IMR-90 (cell line): Measurements from ENCODE around the gene ARRDC2. TPM values are rescaled to one million over a fixed set of nuclear protein-coding genes. Genes with fewer than 3 reads are reported as not detected.
A peak's percentile ranks its signal among the peaks of the same experiment; 100 is the strongest.

Experiments
- ATAC-seq: fragments of 200-7000 bp; cut with Tn5 transposase; 2 replicates; pipeline ENCODE4 v1.9.1; 2020; ENCODE audit warnings: low read depth, mild to moderate bottlenecking, moderate library complexity
- BruUV-seq: library from RNA; stranded (reverse); fragments of 400-500 nt; replicated peaks from 2 replicates; lab custom pipeline; 2021; lab: Mats Ljungman, UMichigan
- CTCF ChIA-PET: fragments of 300-600 bp; formaldehyde crosslinking; extraction: SDS; loops from one replicate; lab custom pipeline; 2021; ENCODE audit warnings: antibody characterized with exemption; lab: Yijun Ruan, JAX
- POLR2A ChIA-PET: fragments of 300-600 bp; sonication (Branson Sonifier 250); formaldehyde crosslinking; loops from one replicate; lab custom pipeline; 2022; ENCODE audit warnings: antibody characterized with exemption; ENCODE audit not compliant: unreplicated experiment; lab: Charles Lee
- DNase-seq: peaks from one replicate; pipeline ENCODE4 v3.0.0; 2013
- H2AFZ ChIP-seq: replicated peaks from 2 replicates; pipeline ENCODE3; 2013; ENCODE audit warnings: low read length, mild to moderate bottlenecking; ENCODE audit not compliant: poor library complexity
- H2AK5ac ChIP-seq: 2 replicates; pipeline ENCODE4 v1.6.1; 2013; ENCODE audit warnings: low read depth, low read length, inconsistent platforms
- H2AK9ac ChIP-seq: replicated peaks from 2 replicates; pipeline ENCODE3; 2013; ENCODE audit warnings: mild to moderate bottlenecking, low read depth, low read length, moderate library complexity; ENCODE audit not compliant: poor library complexity
- H2BK120ac ChIP-seq: 2 replicates; pipeline ENCODE4 v1.6.1; 2013; ENCODE audit warnings: low read depth, low read length, inconsistent platforms
- H2BK15ac ChIP-seq: 3 replicates; pipeline ENCODE4 v1.6.1; 2013; ENCODE audit warnings: low read depth, low read length, inconsistent platforms
- H2BK20ac ChIP-seq: 2 replicates; pipeline ENCODE4 v1.6.1; 2013; ENCODE audit warnings: low read depth, mild to moderate bottlenecking, inconsistent platforms, low read length, moderate library complexity
- H2BK5ac ChIP-seq: 2 replicates; pipeline ENCODE4 v1.6.1; 2013; ENCODE audit warnings: mild to moderate bottlenecking, low read depth, low read length, inconsistent platforms; ENCODE audit not compliant: poor library complexity, severe bottlenecking
- H3K14ac ChIP-seq: replicated peaks from 2 replicates; pipeline ENCODE4 v1.6.1; 2013; ENCODE audit warnings: low read depth, low read length, inconsistent platforms
- H3K18ac ChIP-seq: 2 replicates; pipeline ENCODE4 v1.6.1; 2013; ENCODE audit warnings: low read depth, low read length, control low read depth
- H3K23ac ChIP-seq: 2 replicates; pipeline ENCODE4 v1.6.1; 2013; ENCODE audit warnings: low read depth, low read length, inconsistent platforms
- H3K27ac ChIP-seq: 2 replicates; pipeline ENCODE4 v1.5.1; 2013; ENCODE audit warnings: mild to moderate bottlenecking, control low read depth, low read length; ENCODE audit not compliant: insufficient read depth
- H3K27me3 ChIP-seq: 2 replicates; pipeline ENCODE4 v1.6.1; 2013; ENCODE audit warnings: low read length; ENCODE audit not compliant: control insufficient read depth, insufficient read depth
- H3K36me3 ChIP-seq: 2 replicates; pipeline ENCODE4 v1.6.1; 2013; ENCODE audit warnings: low read length, mixed read lengths; ENCODE audit not compliant: control insufficient read depth, insufficient read depth
- H3K4ac ChIP-seq: 2 replicates; pipeline ENCODE4 v1.6.1; 2013; ENCODE audit warnings: low read depth, low read length, inconsistent platforms
- H3K4me1 ChIP-seq: 2 replicates; pipeline ENCODE4 v1.6.1; 2013; ENCODE audit warnings: low read length, mixed read lengths; ENCODE audit not compliant: control insufficient read depth, insufficient read depth
- H3K4me2 ChIP-seq: 2 replicates; pipeline ENCODE4 v1.6.1; 2013; ENCODE audit warnings: low read depth, mild to moderate bottlenecking, control low read depth, low read length, moderate library complexity
- H3K4me3 ChIP-seq: 2 replicates; pipeline ENCODE4 v1.5.1; 2013; ENCODE audit warnings: low read depth, mild to moderate bottlenecking, control low read depth, low read length, moderate library complexity; ENCODE audit not compliant: insufficient read depth
- H3K56ac ChIP-seq: 2 replicates; pipeline ENCODE4 v1.6.1; 2013; ENCODE audit warnings: low read length, inconsistent platforms; ENCODE audit not compliant: insufficient read depth; ENCODE audit errors: extremely low read depth
- H3K79me1 ChIP-seq, 2 experiments: 2 replicates each; pipeline ENCODE4 v1.6.1; 2013; ENCODE audit warnings: low read length in 2 of 2, inconsistent platforms in 1 of 2, low read depth in 1 of 2
- H3K9ac ChIP-seq: 2 replicates; pipeline ENCODE4 v1.6.1; 2013; ENCODE audit warnings: low read depth, low read length, control low read depth
- H3K9me1 ChIP-seq: 2 replicates; pipeline ENCODE4 v1.6.1; 2013; ENCODE audit warnings: low read length, inconsistent platforms; ENCODE audit not compliant: insufficient read depth
- H3K9me3 ChIP-seq: 2 replicates; pipeline ENCODE4 v1.6.1; 2013; ENCODE audit warnings: low read length; ENCODE audit not compliant: control insufficient read depth, insufficient read depth
- H4K20me1 ChIP-seq: 2 replicates; pipeline ENCODE4 v1.6.1; 2013; ENCODE audit warnings: low read length, inconsistent platforms; ENCODE audit not compliant: insufficient read depth
- H4K5ac ChIP-seq: 2 replicates; pipeline ENCODE4 v1.6.1; 2013; ENCODE audit warnings: mild to moderate bottlenecking, low read depth, low read length, control low read depth
- H4K8ac ChIP-seq, 2 experiments: 2 replicates each; pipeline ENCODE4 v1.6.1; 2013; ENCODE audit warnings: low read depth in 2 of 2, low read length in 2 of 2, control low read depth in 1 of 2, inconsistent platforms in 1 of 2
- H4K91ac ChIP-seq: 2 replicates; pipeline ENCODE4 v1.6.1; 2013; ENCODE audit warnings: low read depth, low read length, inconsistent platforms; ENCODE audit not compliant: insufficient read depth
- BHLHE40 ChIP-seq: fragments of 150-350 bp; IDR thresholded peaks from 2 replicates; pipeline ENCODE4 v1.6.1; 2016; ENCODE audit warnings: mild to moderate bottlenecking, low read depth, low read length
- CEBPB ChIP-seq: IDR thresholded peaks from 2 replicates; pipeline ENCODE4 v1.6.1; 2012; ENCODE audit warnings: low read depth, low read length, improper control_type of control experiment
- FOS ChIP-seq: fragments of 150-350 bp; IDR thresholded peaks from 2 replicates; pipeline ENCODE4 v1.6.1; 2016; ENCODE audit warnings: low read depth, low read length
- MAZ ChIP-seq: IDR thresholded peaks from 2 replicates; pipeline ENCODE4 v1.6.1; 2012; ENCODE audit warnings: low read depth, mild to moderate bottlenecking, low read length, improper control_type of control experiment, moderate library complexity, borderline replicate concordance
- MXI1 ChIP-seq: IDR thresholded peaks from 2 replicates; pipeline ENCODE4 v1.6.1; 2012; ENCODE audit warnings: low read depth, mild to moderate bottlenecking, low read length, moderate library complexity, borderline replicate concordance
- NFE2L2 ChIP-seq: fragments of 150-350 bp; IDR thresholded peaks from 2 replicates; pipeline ENCODE4 v1.6.1; 2016; ENCODE audit warnings: low read depth, mild to moderate bottlenecking, low read length
- POLR2A ChIP-seq: IDR thresholded peaks from 2 replicates; pipeline ENCODE4 v1.6.1; 2012; ENCODE audit warnings: mild to moderate bottlenecking, low read depth, low read length
- RCOR1 ChIP-seq: IDR thresholded peaks from 2 replicates; pipeline ENCODE4 v1.6.1; 2012; ENCODE audit warnings: mild to moderate bottlenecking, low read length, improper control_type of control experiment; ENCODE audit not compliant: insufficient replicate concordance
- RFX5 ChIP-seq: IDR thresholded peaks from 2 replicates; pipeline ENCODE4 v1.8.0; 2012; ENCODE audit warnings: low read depth, mild to moderate bottlenecking, low read length, moderate library complexity
- SMC3 ChIP-seq: fragments of 150-350 bp; IDR thresholded peaks from 2 replicates; pipeline ENCODE4 v1.6.1; 2016; ENCODE audit warnings: low read depth, mild to moderate bottlenecking, antibody characterized with exemption, low read length, moderate library complexity
- WGBS, 2 experiments: methylation state at CpG; one replicate each; pipeline versions ENCODE4 v1.1.5 to v1.1.7; 2013; ENCODE audit warnings: missing lambda C conversion rate in 2 of 2; ENCODE audit not compliant: insufficient read length in 1 of 2; ENCODE audit errors: extremely low coverage in 2 of 2; 5-methylcytosine and 5-hydroxymethylcytosine counted together
- dilution Hi-C: fragments of 300-500 bp; cut with HindIII; formaldehyde crosslinking; loops from one replicate; pipeline ENCODE4 v1.14.3; 2018; ENCODE audit warnings: low sequenced_read_pairs; ENCODE audit not compliant: unreplicated experiment
- in situ Hi-C: fragments of 300-500 bp; cut with MboI; formaldehyde crosslinking; loops from 3 replicates; pipeline ENCODE4 v1.14.3; 2019; ENCODE audit warnings: low sequenced_read_pairs, inconsistent platforms, mixed read lengths
- intact Hi-C: fragments of 100-400 bp; cut with micrococcal nuclease; formaldehyde crosslinking; loops from 2 replicates; pipeline ENCODE4 v1.10.0; 2022
- polyA plus RNA-seq, 3 experiments: library from polyadenylated mRNA; depleted of rRNA; stranded (reverse); fragments of >200 nt; gene quantifications; 2 replicates each; pipeline ENCODE4 v1.2.3, GENCODE V29; 2012; ENCODE audit warnings: low replicate concordance in 1 of 3
- total RNA-seq: library from RNA; depleted of rRNA; stranded (reverse); fragments of >200 nt; gene quantifications from 2 replicates; pipeline ENCODE4 v1.2.3, GENCODE V29; 2012
- TF ChIP-seq, protein P1 (sequence below): conservative IDR thresholded peaks from 2 replicates; pipeline ENCODE4 v1.5.1; 2012; ENCODE audit warnings: mild to moderate bottlenecking, low read depth, low read length, improper control_type of control experiment

The ARRDC2 gene
- total and polyA plus RNA-seq, 2 of the 4 experiments (the other 2 are of a cell fraction), result 1.4 to 4.9 TPM

- Histone ChIP-seq H4K91ac (no peak overlapping the region), H3K56ac (no peak overlapping the region), H3K79me1 (no peaks in the 10 kb centered on the region), H3K9me1 (no peaks in the 10 kb centered on the region), H3K4me3 (no peak overlapping the region), H2BK20ac (no peak overlapping the region), H2BK120ac (no peak overlapping the region), H3K4me1 (no peaks in the 10 kb centered on the region), H4K8ac (no peak overlapping the region), H2BK15ac (no peak overlapping the region), H3K23ac (no peak overlapping the region), H3K4me2 (no peak overlapping the region), H2AK9ac (no peak overlapping the region), H3K4ac (no peak overlapping the region), H4K5ac (no peak overlapping the region), H3K36me3 (no peaks in the 10 kb centered on the region), H3K14ac (no peak overlapping the region), H2AK5ac (no peak overlapping the region), H3K9me3 (no peaks in the 10 kb centered on the region), H3K27me3 (peaks cover 3% of the 10 kb centered on the region; the same call in 1 of the 2 replicates), H3K9ac (no peak overlapping the region), H3K27ac (no peak overlapping the region), H2AFZ (peak overlapping the region; percentile 61), H4K20me1 (no peaks in the 10 kb centered on the region), H3K18ac (no peak overlapping the region), H2BK5ac (no peak overlapping the region)
- in situ Hi-C loops, result loop anchor here (5.0 kb wide), 1 partner anchor 118 kb away; no protein-coding TSS in a partner anchor
- BruUV-seq, result no TSS peak
- dilution Hi-C loops, result no loop called here
- ChIA-PET CTCF (no interaction called here), POLR2A (no interaction called here)
- 40% methylated on average over 1 of the region's 17 CpGs; no CpG with 5 or more reads in 1 of the 2 experiments for WGBS, 2 experiments
- DNase-seq (no peak), ATAC-seq (no peak)
- intact Hi-C loops, result no loop called here
- TF ChIP-seq MAZ (no peak), NFE2L2 (no peak), MXI1 (no peak), BHLHE40 (no peak), CEBPB (no peak), SMC3 (no peak), RFX5 (no peak), POLR2A (no peak), FOS (no peak), RCOR1 (no peak)
- TF ChIP-seq, protein P1, sequence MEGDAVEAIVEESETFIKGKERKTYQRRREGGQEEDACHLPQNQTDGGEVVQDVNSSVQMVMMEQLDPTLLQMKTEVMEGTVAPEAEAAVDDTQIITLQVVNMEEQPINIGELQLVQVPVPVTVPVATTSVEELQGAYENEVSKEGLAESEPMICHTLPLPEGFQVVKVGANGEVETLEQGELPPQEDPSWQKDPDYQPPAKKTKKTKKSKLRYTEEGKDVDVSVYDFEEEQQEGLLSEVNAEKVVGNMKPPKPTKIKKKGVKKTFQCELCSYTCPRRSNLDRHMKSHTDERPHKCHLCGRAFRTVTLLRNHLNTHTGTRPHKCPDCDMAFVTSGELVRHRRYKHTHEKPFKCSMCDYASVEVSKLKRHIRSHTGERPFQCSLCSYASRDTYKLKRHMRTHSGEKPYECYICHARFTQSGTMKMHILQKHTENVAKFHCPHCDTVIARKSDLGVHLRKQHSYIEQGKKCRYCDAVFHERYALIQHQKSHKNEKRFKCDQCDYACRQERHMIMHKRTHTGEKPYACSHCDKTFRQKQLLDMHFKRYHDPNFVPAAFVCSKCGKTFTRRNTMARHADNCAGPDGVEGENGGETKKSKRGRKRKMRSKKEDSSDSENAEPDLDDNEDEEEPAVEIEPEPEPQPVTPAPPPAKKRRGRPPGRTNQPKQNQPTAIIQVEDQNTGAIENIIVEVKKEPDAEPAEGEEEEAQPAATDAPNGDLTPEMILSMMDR, result no peak
Measured at GRCh38 chr19:17985037-17985818, 22.7 kb upstream of the ARRDC2 start.
